Activated T-cell treated with anti-CD3 and anti-CD28 coated beads for 48 hours (primary cell): ENCODE results near the gene KLRK1.
"Not testable (repeated sequence)": the region's sequence is repeated elsewhere in the genome, so short reads cannot be mapped to it uniquely, and the experiment has no call there.

Experiments used
- DNase-seq: peaks from one replicate; pipeline ENCODE4 v3.0.0-alpha.2; 2020; ENCODE audit warnings: low read depth

The KLRK1 gene

GRCh38 chr12:10389904-10390303 lies at the start of gene KLRK1:
Gene KLRK1 (minus strand): TSS chr12:10390041. CDS start chr12:10388810, 1,231 bp downstream.
- no peak for DNase-seq

DNA sequence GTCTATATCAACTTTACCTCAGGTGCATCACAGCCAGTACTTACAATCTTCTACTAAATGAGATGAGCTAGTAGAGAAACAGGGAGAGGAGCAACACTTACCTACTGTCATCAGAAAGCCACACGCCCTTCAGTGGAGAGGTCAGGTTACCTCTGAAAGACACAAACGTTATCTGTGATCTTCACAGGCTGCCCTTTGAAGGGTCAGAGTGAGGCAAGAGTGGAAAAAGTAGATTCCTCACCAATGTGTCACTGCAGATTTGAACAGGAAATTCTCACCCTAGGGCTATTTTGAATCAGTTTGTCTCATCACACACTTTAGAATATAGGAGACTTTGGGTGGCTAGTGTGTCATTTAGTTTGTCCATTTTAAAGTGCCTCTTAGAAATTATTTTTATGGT lies 47.8 kb upstream of the KLRK1 start:
- DNase-seq, result not testable (repeated sequence)

GRCh38 chr12:10435816-10436215 lies 46.0 kb upstream of the KLRK1 start, which contains the start of gene KLRC2:
Gene KLRC2 (minus strand): TSS chr12:10436010. CDS start chr12:10435986, 24 bp downstream.
- DNase-seq, result not testable (repeated sequence)

DNA sequence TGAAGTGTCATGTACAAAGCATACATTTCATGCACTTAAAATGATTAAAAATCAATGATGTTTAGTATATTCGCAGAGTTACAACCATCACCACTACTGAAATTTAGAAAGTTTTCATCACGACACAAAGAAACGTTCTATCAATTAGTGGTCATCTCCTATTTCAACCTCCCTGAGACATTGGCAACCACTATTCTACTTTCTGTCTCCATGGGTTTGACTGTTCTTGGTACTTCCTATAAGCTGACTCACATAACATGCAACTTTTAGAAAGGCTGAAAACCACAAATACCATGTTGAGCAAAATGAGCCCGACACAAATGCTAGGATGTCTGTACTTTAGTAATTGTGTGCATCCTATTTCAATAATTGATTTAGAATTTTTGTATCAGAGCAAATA lies 40.8 kb upstream of the KLRK1 start:
- not testable (repeated sequence) for DNase-seq

GRCh38 chr12:10425938-10426337 lies 36.1 kb upstream of the KLRK1 start:
- not testable (repeated sequence) for DNase-seq

DNA sequence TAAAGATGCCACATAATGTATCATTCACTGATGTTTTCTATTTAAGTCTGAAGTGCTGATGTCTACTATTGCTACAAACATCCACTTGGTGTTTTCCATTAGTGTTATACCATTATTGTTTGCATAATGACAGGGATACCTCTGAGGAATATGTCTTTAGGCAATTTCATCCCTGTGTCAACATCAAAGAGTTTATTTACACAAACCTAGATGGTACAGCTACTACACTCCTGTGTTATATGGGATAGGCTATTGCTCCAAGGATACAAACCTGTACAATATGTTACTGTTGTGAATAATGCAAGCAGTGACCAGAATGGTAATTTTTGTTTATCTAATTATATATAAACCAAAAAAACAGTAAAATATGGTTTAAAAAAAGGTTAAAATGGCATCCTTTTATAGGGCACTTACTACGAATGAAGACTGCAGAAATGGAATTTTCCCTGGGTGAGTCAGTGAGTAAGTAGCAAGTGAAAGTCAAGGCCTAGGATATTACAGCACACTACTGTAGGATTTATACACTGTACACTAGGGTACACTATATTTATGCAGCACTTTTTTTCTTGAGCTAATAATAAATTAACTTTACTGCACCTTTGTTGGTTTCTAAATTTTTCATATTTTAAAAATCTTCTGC lies 34.5 kb upstream of the KLRK1 start:
- DNase-seq, result not testable (repeated sequence)

DNA sequence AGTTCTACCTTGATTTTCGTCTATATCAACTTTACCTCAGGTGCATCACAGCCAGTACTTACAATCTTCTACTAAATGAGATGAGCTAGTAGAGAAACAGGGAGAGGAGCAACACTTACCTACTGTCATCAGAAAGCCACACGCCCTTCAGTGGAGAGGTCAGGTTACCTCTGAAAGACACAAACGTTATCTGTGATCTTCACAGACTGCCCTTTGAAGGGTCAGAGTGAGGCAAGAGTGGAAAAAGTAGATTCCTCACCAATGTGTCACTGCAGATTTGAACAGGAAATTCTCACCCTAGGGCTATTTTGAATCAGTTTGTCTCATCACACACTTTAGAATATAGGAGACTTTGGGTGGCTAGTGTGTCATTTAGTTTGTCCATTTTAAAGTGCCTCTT lies 32.3 kb upstream of the KLRK1 start:
- not testable (repeated sequence) for DNase-seq

GRCh38 chr12:10420334-10420733 lies 30.5 kb upstream of the KLRK1 start, which contains the start of gene KLRC3:
Gene KLRC3 (minus strand): TSS chr12:10420595. CDS start chr12:10420550, 45 bp downstream.
- DNase-seq, result not testable (repeated sequence)

DNA sequence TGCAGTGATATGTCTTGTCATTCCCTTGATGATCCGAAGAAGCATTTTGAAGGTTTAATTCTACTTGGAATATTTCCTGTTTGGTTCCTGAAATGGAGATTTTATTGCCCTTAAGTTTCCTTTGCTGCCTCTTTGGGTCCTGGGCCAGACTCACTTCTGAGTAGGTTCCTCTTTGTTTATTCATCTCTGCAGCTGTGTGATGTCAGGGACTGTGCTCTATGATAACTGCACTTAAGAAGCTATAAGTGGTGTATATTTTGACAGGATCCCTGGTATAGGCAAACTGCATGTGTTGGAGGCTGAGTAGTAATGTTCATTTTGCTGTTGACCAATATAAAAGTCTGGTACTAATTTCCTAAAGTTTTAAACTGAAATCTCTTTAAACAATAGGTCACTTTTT lies 19.6 kb upstream of the KLRK1 start, which contains the start of gene KLRC4:
Gene KLRC4, minus strand, starts transcription at position 366 of the 400 bp plus-strand sequence. Its CDS starts 182 bp downstream, at position 184.
- no peak for DNase-seq

- no peak for DNase-seq
Observed at GRCh38 chr12:10408842-10409241, 19.0 kb upstream of the KLRK1 start.

DNA sequence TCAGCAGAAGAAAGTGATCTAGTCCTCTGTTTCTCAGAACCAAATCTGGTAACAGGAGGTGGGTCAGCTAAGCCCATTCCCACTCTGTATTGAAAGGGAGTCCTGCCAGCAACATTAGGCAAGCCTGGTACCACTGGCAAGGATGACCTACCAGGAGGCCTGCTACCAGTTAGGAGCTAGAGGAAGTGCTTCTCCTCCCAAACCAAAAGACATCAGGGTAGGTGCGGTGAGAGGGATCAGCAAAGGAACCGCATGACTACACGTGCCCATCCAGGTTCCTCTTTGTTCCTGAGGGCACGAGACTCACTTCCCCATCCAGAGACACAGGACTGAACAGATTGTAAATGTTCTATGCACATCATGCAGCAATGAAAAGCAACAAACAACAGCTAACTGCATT lies 16.9 kb upstream of the KLRK1 start:
- DNase-seq, result no peak

GRCh38 chr12:10405294-10405693 lies 15.5 kb upstream of the KLRK1 start:
- DNase-seq, result no peak

DNA sequence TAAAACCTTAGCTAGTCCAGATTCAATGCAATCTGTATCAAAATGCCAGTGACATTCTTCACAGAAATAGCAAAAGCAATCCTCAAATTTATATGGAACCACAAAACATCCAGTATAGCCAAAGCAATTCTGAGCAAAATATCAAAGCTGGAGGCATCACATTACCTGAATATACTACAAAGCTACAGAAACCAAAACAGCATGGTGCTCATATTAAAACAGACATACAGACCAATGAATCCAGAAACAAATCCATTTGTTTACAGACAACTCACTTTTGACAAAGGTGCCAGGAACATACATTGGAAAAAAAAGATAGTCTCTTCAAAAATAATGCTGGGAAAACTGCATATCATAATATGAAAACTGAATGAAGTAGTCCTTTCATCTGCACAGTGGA lies 15.0 kb upstream of the KLRK1 start:
- DNase-seq, result no peak

DNA sequence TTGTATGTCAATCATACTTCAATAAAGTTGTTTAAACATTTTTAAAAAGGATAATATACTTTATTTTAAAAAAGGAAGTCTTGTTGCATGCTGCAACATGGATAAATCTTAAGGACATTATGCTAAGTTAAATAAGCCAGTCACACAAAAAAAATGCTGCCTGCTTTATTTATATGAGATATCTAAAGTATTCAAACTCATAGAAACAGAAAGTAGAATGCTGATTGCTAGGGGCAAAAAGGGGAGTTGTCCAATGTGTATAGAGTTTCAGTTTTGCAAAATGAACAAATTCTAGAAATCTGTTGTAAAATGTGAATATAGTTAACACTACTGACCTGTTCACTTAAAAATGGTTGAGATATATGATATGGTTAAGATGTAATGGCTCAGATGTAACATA lies 11.0 kb upstream of the KLRK1 start:
- no peak for DNase-seq

DNA sequence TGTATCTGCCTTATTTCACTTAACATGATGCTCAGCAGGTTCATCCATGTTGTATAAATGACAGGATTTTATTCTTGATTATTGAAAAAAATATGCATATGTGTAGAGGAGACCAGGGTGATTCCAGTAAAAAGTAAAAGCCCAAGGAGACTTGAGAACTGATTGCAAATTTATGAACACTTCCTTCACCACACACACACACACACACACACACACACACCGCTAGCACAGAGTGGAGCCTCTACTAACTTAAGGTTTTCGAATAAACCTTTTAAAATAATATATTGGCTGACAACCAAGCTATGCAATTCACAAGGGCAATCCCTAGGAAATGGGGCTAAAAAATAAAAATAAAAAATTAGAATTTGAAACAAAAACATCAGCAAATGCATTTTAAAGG lies 8.3 kb upstream of the KLRK1 start:
- DNase-seq, result no peak

DNA sequence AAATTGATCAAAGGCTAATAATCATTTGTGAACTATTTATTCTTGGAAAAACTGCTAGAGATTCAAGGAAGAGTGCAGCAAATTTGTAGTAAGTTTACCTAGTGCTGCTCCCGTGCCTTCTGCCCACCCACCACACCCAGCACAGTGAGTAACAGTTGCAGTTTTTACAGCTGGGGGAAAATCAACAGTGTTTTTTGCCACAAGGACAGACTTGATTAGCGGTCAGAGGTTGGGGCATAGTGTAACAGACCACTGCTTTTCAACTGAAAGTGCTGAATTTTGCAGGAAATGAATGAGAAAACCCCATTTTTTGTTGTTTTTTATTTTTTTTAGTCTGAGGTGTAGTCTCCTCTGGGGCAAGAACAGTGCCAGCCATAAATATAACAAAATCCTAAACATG lies 7.5 kb upstream of the KLRK1 start:
- no peak for DNase-seq

DNA sequence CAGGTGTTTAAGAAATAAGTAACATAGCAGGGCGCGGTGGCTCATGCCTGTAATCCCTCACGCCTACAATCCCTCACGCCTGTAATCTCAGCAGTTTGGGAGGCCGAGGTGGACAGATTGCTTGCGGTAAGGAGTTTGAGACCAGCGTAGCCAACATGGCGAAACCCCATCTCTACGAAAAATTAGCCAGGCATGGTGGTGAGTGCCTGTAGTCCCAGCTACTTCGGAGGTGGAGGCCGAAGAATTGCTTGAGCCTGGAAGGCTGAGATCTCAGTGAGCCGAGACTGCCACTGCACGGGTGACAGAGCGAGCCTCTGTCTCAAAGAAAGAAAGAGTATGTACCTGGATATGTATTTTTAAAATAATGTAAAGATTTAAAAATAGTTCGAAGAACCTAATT lies 6.3 kb upstream of the KLRK1 start:
- DNase-seq, result not testable (repeated sequence)

- no peak for DNase-seq
Observed at GRCh38 chr12:10395390-10395998, 5.7 kb upstream of the KLRK1 start.

- not testable (repeated sequence) for DNase-seq
Observed at GRCh38 chr12:10394531-10395152, 4.8 kb upstream of the KLRK1 start.

- DNase-seq, result no peak
Observed at GRCh38 chr12:10393291-10393690, 3.5 kb upstream of the KLRK1 start.

GRCh38 chr12:10392394-10392930 lies 2.6 kb upstream of the KLRK1 start:
- no peak for DNase-seq

DNA sequence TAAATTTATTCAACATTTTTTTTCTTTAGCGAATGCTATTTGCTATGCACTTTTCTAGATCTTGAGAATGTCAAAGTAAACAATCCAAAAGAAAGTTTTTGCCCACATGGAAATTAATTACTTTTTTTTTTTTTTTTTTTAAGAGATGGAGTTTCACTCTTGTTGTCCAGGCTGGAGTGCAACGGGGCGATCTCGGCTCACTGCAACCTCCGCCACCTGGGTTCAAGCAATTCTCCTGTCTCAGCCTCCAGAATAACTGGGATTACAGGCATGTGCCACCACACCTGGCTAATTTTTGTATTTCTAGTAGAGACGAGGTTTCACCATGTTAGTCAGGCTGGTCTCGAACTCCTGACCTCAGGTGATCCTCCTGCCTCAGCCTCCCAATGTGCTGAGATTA lies 1.1 kb upstream of the KLRK1 start:
- DNase-seq, result not testable (repeated sequence)
